ENCODE measurements around the gene PSME4.

- TF ChIP-seq CTCF (IDR thresholded peaks at IDR 0.05; ENCODE audit: low read depth, low read length, missing input control) (no peak), RXRA (IDR thresholded peaks at IDR 0.05) (no peak), REST (IDR thresholded peaks at IDR 0.05) (no peak), SP1 (IDR thresholded peaks at IDR 0.05) (no peak), MAX (IDR thresholded peaks at IDR 0.05) (no peak), RAD21 (IDR thresholded peaks at IDR 0.05) (no peak), FOXA1 (IDR thresholded peaks at IDR 0.05) (no peak), YY1 (IDR thresholded peaks at IDR 0.05) (no peak)
These were observed 31.9 kb downstream of the PSME4 start for GRCh38 chr2:53938904-53939303.

Measured in liver (tissue), 3 donors.